H1 (cell line): Measurements from ENCODE around the gene TMEM181. TPM values are rescaled to one million over a fixed set of nuclear protein-coding genes. Genes with fewer than 3 reads are reported as not detected.

ENCODE experiments used
- SIRT6 ChIP-seq: IDR thresholded peaks from one replicate; pipeline ENCODE4 v1.7.1; 2012; ENCODE audit warnings: low read length, inconsistent platforms
- polyA plus RNA-seq, 7 experiments: library from polyadenylated mRNA; depleted of rRNA in 3 of 7; stranded (reverse) in 5 of 7; unstranded in 2 of 7; fragments of >200 nt in 5 of 7; fragments of 200-250 nt in 2 of 7; gene quantifications; 1 replicate in 5 of 7; 2 replicates in 1 of 7; 4 replicates in 1 of 7; pipeline versions ENCODE4 v1.2.1 to v1.2.3, GENCODE V29; 2011 to 2013; ENCODE audit warnings: missing spikeins in 2 of 7, mixed read lengths in 2 of 7
- total RNA-seq: library from RNA; stranded (reverse); fragmentation: NEBNext Ultra II Directional; extraction: Animal tissue kit (Norgen Biotek cat#: 25700); gene quantifications from 2 replicates; pipeline ENCODE4 v1.2.1, GENCODE V29; 2021
- TF ChIP-seq, protein P1 (sequence below): IDR thresholded peaks from 2 replicates; pipeline ENCODE4 v1.6.1; 2011; ENCODE audit warnings: low read depth, mild to moderate bottlenecking, low read length; ENCODE audit not compliant: insufficient read depth

TMEM181 gene
- total and polyA plus RNA-seq, 2 of the 8 experiments (the other 6 are each of a cell fraction or from before 2014, with no cell fraction given), result 8.6 to 19.0 TPM

GRCh38 chr6:158626360-158627167, 66.7 kb downstream of the TMEM181 start (continued):
- TF ChIP-seq, protein P1, sequence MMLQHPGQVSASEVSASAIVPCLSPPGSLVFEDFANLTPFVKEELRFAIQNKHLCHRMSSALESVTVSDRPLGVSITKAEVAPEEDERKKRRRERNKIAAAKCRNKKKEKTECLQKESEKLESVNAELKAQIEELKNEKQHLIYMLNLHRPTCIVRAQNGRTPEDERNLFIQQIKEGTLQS, result no peak
- TF ChIP-seq SIRT6, result no peak
